GM23338 (cell line): ENCODE data around the gene DUXA. TPM values are rescaled to one million over a fixed set of nuclear protein-coding genes. Genes with fewer than 3 reads are reported as not detected.

ENCODE experiments used
- ATAC-seq: fragments of 200-7000 bp; cut with Tn5 transposase; 3 replicates; pipeline ENCODE4 v1.9.1; 2020
- DNase-seq: peaks from one replicate; pipeline ENCODE4 v3.0.0-alpha.2; 2015; ENCODE audit warnings: low spot score
- H2AFZ ChIP-seq: fragments of 200-600 bp; sonication (generic); 2 replicates; pipeline ENCODE4 v1.8.0; 2016; ENCODE audit warnings: antibody characterized with exemption, mild to moderate bottlenecking, moderate library complexity
- H3F3A ChIP-seq: fragments of 200-600 bp; sonication (generic); replicated peaks from 2 replicates; pipeline ENCODE4 v1.8.0; 2017; ENCODE audit warnings: antibody characterized with exemption, mixed run types, low read depth
- H3K27ac ChIP-seq: fragments of 200-600 bp; sonication (generic); 2 replicates; pipeline ENCODE4 v1.6.1; 2016; ENCODE audit warnings: low read depth
- H3K27me3 ChIP-seq: fragments of 200-600 bp; sonication (generic); 2 replicates; pipeline ENCODE4 v1.8.0; 2016; ENCODE audit warnings: mild to moderate bottlenecking, mixed run types, moderate library complexity; ENCODE audit not compliant: insufficient read depth
- H3K36me3 ChIP-seq: fragments of 200-600 bp; sonication (generic); 2 replicates; pipeline ENCODE4 v1.8.0; 2016; ENCODE audit warnings: mild to moderate bottlenecking; ENCODE audit not compliant: insufficient read depth
- H3K4me1 ChIP-seq: fragments of 200-600 bp; sonication (generic); 2 replicates; pipeline ENCODE4 v1.8.0; 2016; ENCODE audit warnings: mild to moderate bottlenecking, moderate library complexity; ENCODE audit not compliant: insufficient read depth
- H3K4me2 ChIP-seq: fragments of 200-600 bp; sonication (generic); 2 replicates; pipeline ENCODE4 v1.7.1; 2017; ENCODE audit warnings: mixed run types
- H3K4me3 ChIP-seq: fragments of 200-600 bp; sonication (generic); 2 replicates; pipeline ENCODE4 v1.6.1; 2016; ENCODE audit warnings: mixed run types
- H3K79me2 ChIP-seq: fragments of 200-600 bp; sonication (generic); replicated peaks from 2 replicates; pipeline ENCODE4 v1.8.0; 2017; ENCODE audit warnings: mild to moderate bottlenecking; ENCODE audit not compliant: insufficient read depth
- H3K9me2 ChIP-seq: fragments of 200-600 bp; sonication (generic); 2 replicates; pipeline ENCODE4 v1.8.0; 2017; ENCODE audit not compliant: insufficient read depth
- H4K20me1 ChIP-seq: fragments of 200-600 bp; sonication (generic); replicated peaks from 2 replicates; pipeline ENCODE4 v1.8.0; 2017; ENCODE audit warnings: mild to moderate bottlenecking; ENCODE audit not compliant: insufficient read depth
- H3K27ac Mint-ChIP-seq: 2 replicates; pipeline ENCODE4 v1.8.0; 2020; ENCODE audit warnings: inconsistent platforms, mild to moderate bottlenecking, moderate library complexity, mixed read lengths
- H3K27me3 Mint-ChIP-seq: 3 replicates; pipeline ENCODE4 v1.8.0; 2022; ENCODE audit warnings: low read depth, mild to moderate bottlenecking, moderate library complexity, mixed read lengths, inconsistent platforms; ENCODE audit not compliant: insufficient read depth, poor library complexity
- H3K36me3 Mint-ChIP-seq: 3 replicates; pipeline ENCODE4 v1.8.0; 2021; ENCODE audit warnings: low read depth, mild to moderate bottlenecking, inconsistent platforms, moderate library complexity, mixed read lengths
- H3K4me1 Mint-ChIP-seq: 3 replicates; pipeline ENCODE4 v1.8.0; 2020; ENCODE audit warnings: mild to moderate bottlenecking, inconsistent platforms, mixed read lengths
- H3K4me3 Mint-ChIP-seq: 3 replicates; pipeline ENCODE4 v1.8.0; 2021; ENCODE audit warnings: moderate library complexity, mild to moderate bottlenecking, inconsistent platforms, mixed read lengths
- H3K9me3 Mint-ChIP-seq: 3 replicates; pipeline ENCODE4 v1.8.0; 2020; ENCODE audit warnings: moderate library complexity, mild to moderate bottlenecking, inconsistent platforms, mixed read lengths
- CREB1 ChIP-seq: fragments of 250-450 bp; sonication (Bioruptor Pico); IDR thresholded peaks from 2 replicates; pipeline ENCODE4 v1.5.0; 2020; ENCODE audit warnings: low read depth, mild to moderate bottlenecking, moderate library complexity
- EZH2 ChIP-seq: fragments of 200-600 bp; sonication (generic); IDR thresholded peaks from one replicate; pipeline ENCODE4 v1.8.0; 2017; ENCODE audit warnings: antibody characterized with exemption, mild to moderate bottlenecking, low read depth; ENCODE audit not compliant: unreplicated experiment
- EZH2phosphoT487 ChIP-seq: fragments of 200-600 bp; sonication (generic); IDR thresholded peaks from one replicate; pipeline ENCODE4 v1.8.1; 2018; ENCODE audit warnings: antibody characterized with exemption; ENCODE audit not compliant: unreplicated experiment
- JUNB ChIP-seq: IDR thresholded peaks from one replicate; pipeline ENCODE4 v1.6.1; 2016; ENCODE audit warnings: antibody characterized with exemption; ENCODE audit not compliant: unreplicated experiment
- NANOG ChIP-seq: IDR thresholded peaks from 2 replicates; pipeline ENCODE4 v1.6.1; 2016; ENCODE audit warnings: antibody characterized with exemption, borderline replicate concordance
- POLR2AphosphoS5 ChIP-seq: IDR thresholded peaks from 2 replicates; pipeline ENCODE4 v1.6.1; 2016; ENCODE audit warnings: antibody characterized with exemption, low read depth
- STAT1 ChIP-seq: IDR thresholded peaks from one replicate; pipeline ENCODE4 v1.6.1; 2016; ENCODE audit warnings: antibody characterized with exemption; ENCODE audit not compliant: unreplicated experiment
- ZNF114 ChIP-seq: fragments of 250-450 bp; sonication (Bioruptor Pico); IDR thresholded peaks from 2 replicates; pipeline ENCODE4 v1.5.0; 2020; ENCODE audit warnings: mild to moderate bottlenecking, moderate library complexity
- ZNF331 ChIP-seq: fragments of 250-450 bp; sonication (Bioruptor Pico); IDR thresholded peaks from 2 replicates; pipeline ENCODE4 v1.5.0; 2020; ENCODE audit warnings: low read depth, mild to moderate bottlenecking, moderate library complexity
- polyA plus RNA-seq: library from polyadenylated mRNA; unstranded; fragments of >200 nt; fragmentation: Nextera tagmentation; extraction: Ambion mirVana; gene quantifications from 2 replicates; pipeline ENCODE4 v1.2.1, GENCODE V29; 2016
- total RNA-seq: library from RNA; depleted of rRNA; stranded (reverse); fragments of >200 nt; shearing (Covaris generic); gene quantifications from 2 replicates; pipeline ENCODE4 v1.2.3, GENCODE V29; 2014
- TF ChIP-seq, protein P1 (sequence below): IDR thresholded peaks from 2 replicates; pipeline ENCODE4 v1.6.1; 2016; ENCODE audit warnings: antibody characterized with exemption
- TF ChIP-seq, protein P2 (sequence below), 2 experiments: fragments of 200-600 bp in 1 of 2; sonication (generic) in 1 of 2; conservative IDR thresholded peaks; 2 replicates each; pipeline versions ENCODE4 v1.5.1 to v1.6.1; 2016 to 2017; ENCODE audit warnings: antibody characterized with exemption in 2 of 2, low read depth in 2 of 2, mild to moderate bottlenecking in 2 of 2, moderate library complexity in 1 of 2
- TF ChIP-seq, protein P3 (sequence below): IDR thresholded peaks from one replicate; pipeline ENCODE4 v1.6.1; 2018; ENCODE audit warnings: antibody characterized with exemption; ENCODE audit not compliant: unreplicated experiment

The DUXA gene
- total and polyA plus RNA-seq, 2 experiments from 2014 or later: not detected

DNA sequence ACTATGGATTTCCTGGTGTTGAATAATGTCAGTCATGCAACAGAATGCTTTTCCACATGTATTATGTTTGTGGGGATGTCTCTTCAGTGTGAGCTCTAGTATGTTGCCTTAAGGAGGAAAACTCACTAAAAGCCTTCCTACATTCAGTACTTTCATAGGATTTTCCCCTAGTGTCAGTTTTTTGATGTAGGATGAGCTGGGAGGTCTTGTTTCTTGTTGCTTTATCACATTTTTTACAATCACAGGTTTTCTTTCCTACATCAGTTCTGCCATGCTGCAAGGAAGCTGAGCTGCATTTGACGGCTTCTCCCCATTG, 56.0 kb downstream of the DUXA start:
- Histone ChIP-seq H3K4me2 (no peak overlapping the region), H3K4me3 (no peak overlapping the region), H2AFZ (no peak overlapping the region), H3K27me3 (peaks cover 9% of the 10 kb centered on the region), H4K20me1 (no peaks in the 10 kb centered on the region), H3K36me3 (peaks cover 3% of the 10 kb centered on the region; the same call in 1 of the 2 replicates), H3K27ac (no peak overlapping the region), H3K4me1 (no peaks in the 10 kb centered on the region), H3K9me2 (no peaks in the 10 kb centered on the region), H3K79me2 (no peaks in the 10 kb centered on the region), H3F3A (no peaks in the 10 kb centered on the region)
- DNase-seq (no peak), ATAC-seq (no peak)
- H3K27me3 Mint-ChIP-seq: peaks cover 2% of the 10 kb centered on the region
- TF ChIP-seq STAT1 (no peak), ZNF331 (no peak), CREB1 (CRISPR knock-in tag) (no peak), JUNB (no peak), NANOG (no peak), POLR2AphosphoS5 (no peak), EZH2 (no peak), EZH2phosphoT487 (no peak), ZNF114 (no peak)
- TF ChIP-seq, protein P1, sequence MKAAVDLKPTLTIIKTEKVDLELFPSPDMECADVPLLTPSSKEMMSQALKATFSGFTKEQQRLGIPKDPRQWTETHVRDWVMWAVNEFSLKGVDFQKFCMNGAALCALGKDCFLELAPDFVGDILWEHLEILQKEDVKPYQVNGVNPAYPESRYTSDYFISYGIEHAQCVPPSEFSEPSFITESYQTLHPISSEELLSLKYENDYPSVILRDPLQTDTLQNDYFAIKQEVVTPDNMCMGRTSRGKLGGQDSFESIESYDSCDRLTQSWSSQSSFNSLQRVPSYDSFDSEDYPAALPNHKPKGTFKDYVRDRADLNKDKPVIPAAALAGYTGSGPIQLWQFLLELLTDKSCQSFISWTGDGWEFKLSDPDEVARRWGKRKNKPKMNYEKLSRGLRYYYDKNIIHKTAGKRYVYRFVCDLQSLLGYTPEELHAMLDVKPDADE: no peak
- TF ChIP-seq, protein P2, sequence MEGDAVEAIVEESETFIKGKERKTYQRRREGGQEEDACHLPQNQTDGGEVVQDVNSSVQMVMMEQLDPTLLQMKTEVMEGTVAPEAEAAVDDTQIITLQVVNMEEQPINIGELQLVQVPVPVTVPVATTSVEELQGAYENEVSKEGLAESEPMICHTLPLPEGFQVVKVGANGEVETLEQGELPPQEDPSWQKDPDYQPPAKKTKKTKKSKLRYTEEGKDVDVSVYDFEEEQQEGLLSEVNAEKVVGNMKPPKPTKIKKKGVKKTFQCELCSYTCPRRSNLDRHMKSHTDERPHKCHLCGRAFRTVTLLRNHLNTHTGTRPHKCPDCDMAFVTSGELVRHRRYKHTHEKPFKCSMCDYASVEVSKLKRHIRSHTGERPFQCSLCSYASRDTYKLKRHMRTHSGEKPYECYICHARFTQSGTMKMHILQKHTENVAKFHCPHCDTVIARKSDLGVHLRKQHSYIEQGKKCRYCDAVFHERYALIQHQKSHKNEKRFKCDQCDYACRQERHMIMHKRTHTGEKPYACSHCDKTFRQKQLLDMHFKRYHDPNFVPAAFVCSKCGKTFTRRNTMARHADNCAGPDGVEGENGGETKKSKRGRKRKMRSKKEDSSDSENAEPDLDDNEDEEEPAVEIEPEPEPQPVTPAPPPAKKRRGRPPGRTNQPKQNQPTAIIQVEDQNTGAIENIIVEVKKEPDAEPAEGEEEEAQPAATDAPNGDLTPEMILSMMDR (conservative IDR thresholded peaks at IDR 0.05; ENCODE audit: low read depth in 2 of 2): no peak
- TF ChIP-seq, protein P3, sequence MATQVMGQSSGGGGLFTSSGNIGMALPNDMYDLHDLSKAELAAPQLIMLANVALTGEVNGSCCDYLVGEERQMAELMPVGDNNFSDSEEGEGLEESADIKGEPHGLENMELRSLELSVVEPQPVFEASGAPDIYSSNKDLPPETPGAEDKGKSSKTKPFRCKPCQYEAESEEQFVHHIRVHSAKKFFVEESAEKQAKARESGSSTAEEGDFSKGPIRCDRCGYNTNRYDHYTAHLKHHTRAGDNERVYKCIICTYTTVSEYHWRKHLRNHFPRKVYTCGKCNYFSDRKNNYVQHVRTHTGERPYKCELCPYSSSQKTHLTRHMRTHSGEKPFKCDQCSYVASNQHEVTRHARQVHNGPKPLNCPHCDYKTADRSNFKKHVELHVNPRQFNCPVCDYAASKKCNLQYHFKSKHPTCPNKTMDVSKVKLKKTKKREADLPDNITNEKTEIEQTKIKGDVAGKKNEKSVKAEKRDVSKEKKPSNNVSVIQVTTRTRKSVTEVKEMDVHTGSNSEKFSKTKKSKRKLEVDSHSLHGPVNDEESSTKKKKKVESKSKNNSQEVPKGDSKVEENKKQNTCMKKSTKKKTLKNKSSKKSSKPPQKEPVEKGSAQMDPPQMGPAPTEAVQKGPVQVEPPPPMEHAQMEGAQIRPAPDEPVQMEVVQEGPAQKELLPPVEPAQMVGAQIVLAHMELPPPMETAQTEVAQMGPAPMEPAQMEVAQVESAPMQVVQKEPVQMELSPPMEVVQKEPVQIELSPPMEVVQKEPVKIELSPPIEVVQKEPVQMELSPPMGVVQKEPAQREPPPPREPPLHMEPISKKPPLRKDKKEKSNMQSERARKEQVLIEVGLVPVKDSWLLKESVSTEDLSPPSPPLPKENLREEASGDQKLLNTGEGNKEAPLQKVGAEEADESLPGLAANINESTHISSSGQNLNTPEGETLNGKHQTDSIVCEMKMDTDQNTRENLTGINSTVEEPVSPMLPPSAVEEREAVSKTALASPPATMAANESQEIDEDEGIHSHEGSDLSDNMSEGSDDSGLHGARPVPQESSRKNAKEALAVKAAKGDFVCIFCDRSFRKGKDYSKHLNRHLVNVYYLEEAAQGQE: no peak
- H3K4me1 Mint-ChIP-seq: no peaks in the 10 kb centered on the region
- no peak overlapping the region for H3K4me3 Mint-ChIP-seq
- H3K36me3 Mint-ChIP-seq: peaks cover 29% of the 10 kb centered on the region
- no peak overlapping the region for H3K27ac Mint-ChIP-seq
- H3K9me3 Mint-ChIP-seq: peaks cover 86% of the 10 kb centered on the region
